AG04450 (cell line): Measurements from ENCODE around the gene RAF1. TPM values are rescaled to one million over a fixed set of nuclear protein-coding genes. Genes with fewer than 3 reads are reported as not detected.

Experiments
- CTCF ChIA-PET: fragments of 300-600, 350-600 bp; formaldehyde crosslinking; extraction: SDS; loops from one replicate; lab custom pipeline; 2022; ENCODE audit warnings: antibody characterized with exemption, inconsistent platforms; lab: Charles Lee
- POLR2A ChIA-PET: fragments of 350-600 bp; formaldehyde crosslinking; extraction: SDS; loops from one replicate; lab custom pipeline; 2021; ENCODE audit warnings: antibody characterized with exemption, inconsistent platforms; lab: Yijun Ruan, JAX
- DNase-seq: peaks from one replicate; pipeline ENCODE4 v3.0.0-alpha.2; 2011; ENCODE audit warnings: low read depth, low spot score
- H3K27ac ChIP-seq: one replicate; pipeline ENCODE4 v1.5.1; 2012; ENCODE audit warnings: low read depth, low read length, control low read depth
- H3K27me3 ChIP-seq: one replicate; pipeline ENCODE4 v1.6.0; 2012; ENCODE audit warnings: low read length; ENCODE audit not compliant: control insufficient read depth, insufficient read depth
- H3K4me3 ChIP-seq: 2 replicates; pipeline ENCODE4 v1.5.1; 2011; ENCODE audit warnings: mild to moderate bottlenecking, low read depth, low read length, control low read depth
- H3K9me3 ChIP-seq: 2 replicates; pipeline ENCODE4 v1.5.1; 2012; ENCODE audit warnings: low read length; ENCODE audit not compliant: control insufficient read depth, insufficient read depth
- polyA plus RNA-seq: library from polyadenylated mRNA; depleted of rRNA; stranded (reverse); fragments of >200 nt; gene quantifications from 2 replicates; pipeline ENCODE4 v1.2.3, GENCODE V29; 2011
- TF ChIP-seq, protein P1 (sequence below): IDR thresholded peaks from 2 replicates; pipeline ENCODE4 v1.5.1; 2011; ENCODE audit warnings: low read depth, low read length, control low read depth, inconsistent platforms

RAF1 gene
- polyA plus RNA-seq, 1 experiment = 140 TPM

DNA sequence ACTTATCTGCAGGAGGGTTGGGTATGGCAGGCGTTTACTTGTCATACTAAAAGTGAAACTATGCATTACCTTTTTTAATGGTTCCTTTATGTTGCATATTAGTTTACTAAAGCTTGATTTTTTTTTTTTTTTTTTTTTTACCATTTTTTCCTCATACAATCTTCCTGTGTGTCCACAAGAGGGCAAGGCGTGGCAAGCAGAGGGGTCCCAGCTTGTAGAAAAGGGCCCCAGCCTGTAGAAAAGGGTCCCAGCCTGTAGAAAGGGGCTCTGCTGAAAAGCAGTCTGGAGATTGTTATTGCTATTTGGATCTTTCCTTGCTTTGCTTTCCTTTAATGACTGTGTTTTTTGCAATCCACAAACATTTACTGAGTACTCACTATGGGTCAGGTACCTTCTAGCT is 85.2 kb downstream of the RAF1 start:
- ChIA-PET CTCF (interaction anchor here (0.5 to 1.7 kb wide), 12 partner anchors 11 to 315 kb away, joined by 3 to 8 read pairs (median 3); partner anchors contain the start of gene TMEM40), POLR2A (interaction anchor here (0.6 to 1.4 kb wide), 3 partner anchors 8 to 70 kb away, joined by 3 to 4 read pairs (median 4); no protein-coding TSS in a partner anchor)
- Histone ChIP-seq H3K27me3 (no peaks in the 10 kb centered on the region), H3K9me3 (no peaks in the 10 kb centered on the region; the same call in 1 of the 2 replicates), H3K4me3 (no peak overlapping the region), H3K27ac (no peak overlapping the region)
- TF ChIP-seq, protein P1, sequence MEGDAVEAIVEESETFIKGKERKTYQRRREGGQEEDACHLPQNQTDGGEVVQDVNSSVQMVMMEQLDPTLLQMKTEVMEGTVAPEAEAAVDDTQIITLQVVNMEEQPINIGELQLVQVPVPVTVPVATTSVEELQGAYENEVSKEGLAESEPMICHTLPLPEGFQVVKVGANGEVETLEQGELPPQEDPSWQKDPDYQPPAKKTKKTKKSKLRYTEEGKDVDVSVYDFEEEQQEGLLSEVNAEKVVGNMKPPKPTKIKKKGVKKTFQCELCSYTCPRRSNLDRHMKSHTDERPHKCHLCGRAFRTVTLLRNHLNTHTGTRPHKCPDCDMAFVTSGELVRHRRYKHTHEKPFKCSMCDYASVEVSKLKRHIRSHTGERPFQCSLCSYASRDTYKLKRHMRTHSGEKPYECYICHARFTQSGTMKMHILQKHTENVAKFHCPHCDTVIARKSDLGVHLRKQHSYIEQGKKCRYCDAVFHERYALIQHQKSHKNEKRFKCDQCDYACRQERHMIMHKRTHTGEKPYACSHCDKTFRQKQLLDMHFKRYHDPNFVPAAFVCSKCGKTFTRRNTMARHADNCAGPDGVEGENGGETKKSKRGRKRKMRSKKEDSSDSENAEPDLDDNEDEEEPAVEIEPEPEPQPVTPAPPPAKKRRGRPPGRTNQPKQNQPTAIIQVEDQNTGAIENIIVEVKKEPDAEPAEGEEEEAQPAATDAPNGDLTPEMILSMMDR = peak; percentile 29; the same call in 1 of the 2 replicates
- no peak for DNase-seq

DNA sequence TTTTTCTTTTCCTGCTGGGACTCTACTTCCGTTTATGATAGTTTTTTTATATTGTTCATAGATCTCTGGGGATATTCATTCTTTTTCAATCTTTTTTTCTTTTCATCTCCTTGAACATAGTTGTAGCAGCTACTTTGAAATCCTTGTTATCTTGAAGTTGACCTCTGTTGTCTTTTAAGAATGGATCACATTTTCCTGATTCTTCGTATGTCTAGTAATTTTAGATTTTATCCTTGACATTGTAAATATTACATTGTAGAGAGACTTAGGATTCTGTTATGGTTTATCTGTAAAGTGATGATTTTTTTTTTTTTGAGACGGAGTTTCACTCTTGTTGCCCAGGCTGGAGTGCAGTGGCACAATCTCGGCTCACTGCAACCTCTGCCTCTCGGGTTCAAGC is 86.5 kb downstream of the RAF1 start:
- TF ChIP-seq, protein P1 = no peak
- H3K4me3 ChIP-seq = no peak overlapping the region
- POLR2A ChIA-PET = interaction anchor here (0.6 to 1.4 kb wide), 2 partner anchors 60 to 69 kb away, joined by 3 to 4 read pairs; no protein-coding TSS in a partner anchor
- no peaks in the 10 kb centered on the region for H3K27me3 ChIP-seq
- no peak overlapping the region for H3K27ac ChIP-seq
- no peak for DNase-seq
- H3K9me3 ChIP-seq = no peaks in the 10 kb centered on the region; the same call in 1 of the 2 replicates
- CTCF ChIA-PET = interaction anchor here (0.6 kb wide), 1 partner anchor 401 kb away, joined by 7 read pairs; no protein-coding TSS in a partner anchor

DNA sequence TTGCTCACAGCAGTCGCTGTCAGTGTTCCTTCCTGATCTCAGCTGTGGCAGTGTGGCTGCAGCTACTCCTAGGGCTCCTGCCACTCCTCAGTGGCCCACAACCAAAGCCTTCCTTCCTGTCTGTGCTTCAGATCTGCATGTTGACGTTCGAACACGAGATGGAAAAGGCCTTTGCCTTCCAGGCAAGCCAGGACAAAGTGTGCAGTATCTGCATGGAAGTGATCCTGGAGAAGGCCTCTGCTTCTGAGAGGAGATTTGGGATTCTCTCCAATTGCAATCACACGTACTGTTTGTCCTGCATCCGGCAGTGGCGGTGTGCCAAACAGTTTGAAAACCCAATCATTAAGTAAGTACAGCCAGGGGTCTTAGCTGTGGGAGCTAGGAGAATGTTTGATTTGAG is 89.3 kb downstream of the RAF1 start:
- Histone ChIP-seq H3K9me3 (no peaks in the 10 kb centered on the region; the same call in 1 of the 2 replicates), H3K4me3 (no peak overlapping the region), H3K27ac (peak overlapping the region; percentile 47), H3K27me3 (no peaks in the 10 kb centered on the region)
- TF ChIP-seq, protein P1 = no peak
- CTCF ChIA-PET = no interaction called here
- POLR2A ChIA-PET = no interaction called here
- no peak for DNase-seq

DNA sequence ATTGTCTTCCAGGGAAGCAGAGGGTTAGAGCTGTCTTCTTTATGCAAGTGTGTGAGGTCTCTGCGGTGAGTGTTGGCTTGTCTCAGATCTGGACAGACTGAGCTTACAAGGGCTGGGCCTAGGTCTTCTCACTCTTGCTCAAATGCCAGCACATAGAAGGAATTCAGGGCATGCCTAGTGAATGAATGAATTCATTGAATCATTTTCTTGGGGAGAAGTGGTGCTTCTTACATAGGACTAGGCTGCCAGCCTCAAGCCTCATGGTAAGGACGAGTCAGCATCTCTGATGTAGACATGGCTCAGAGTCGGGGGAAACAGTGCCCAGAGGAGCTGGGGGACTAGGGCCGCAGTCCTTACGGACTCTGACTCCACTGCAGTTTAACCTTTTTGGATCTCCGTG is 89.8 kb downstream of the RAF1 start:
- DNase-seq = no peak
- CTCF ChIA-PET = no interaction called here

DNA sequence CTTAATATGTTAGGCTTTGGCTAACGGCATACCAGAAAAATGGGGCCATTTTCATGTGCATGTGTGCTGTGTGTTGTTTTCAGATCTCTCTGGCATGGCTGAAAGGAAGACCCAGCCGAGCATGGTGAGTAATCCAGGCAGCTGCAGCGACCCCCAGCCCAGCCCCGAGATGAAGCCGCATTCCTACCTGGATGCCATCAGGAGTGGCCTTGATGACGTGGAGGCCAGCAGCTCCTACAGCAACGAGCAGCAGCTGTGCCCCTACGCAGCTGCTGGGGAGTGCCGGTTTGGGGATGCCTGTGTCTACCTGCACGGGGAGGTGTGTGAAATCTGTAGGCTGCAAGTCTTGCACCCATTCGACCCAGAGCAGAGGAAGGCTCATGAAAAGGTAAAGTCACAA is 91.9 kb downstream of the RAF1 start:
- DNase-seq = no peak
- no peaks in the 10 kb centered on the region for H3K9me3 ChIP-seq
- no peaks in the 10 kb centered on the region for H3K27me3 ChIP-seq
- CTCF ChIA-PET = no interaction called here
- no peak overlapping the region for H3K4me3 ChIP-seq
- TF ChIP-seq, protein P1 = no peak
- H3K27ac ChIP-seq = no peak overlapping the region
- POLR2A ChIA-PET = no interaction called here

More for the DNA sequence above, 89.8 kb downstream of the RAF1 start:
- POLR2A ChIA-PET = no interaction called here
- Histone ChIP-seq H3K27me3 (no peaks in the 10 kb centered on the region), H3K9me3 (no peaks in the 10 kb centered on the region; the same call in 1 of the 2 replicates), H3K4me3 (no peak overlapping the region), H3K27ac (peak overlapping the region; percentile 47)
- TF ChIP-seq, protein P1 = no peak
